Colonic mucosa (tissue), 4 donors: ENCODE results near the gene YIF1A. TPM values are rescaled to one million over a fixed set of nuclear protein-coding genes. Genes with fewer than 3 reads are reported as not detected.

Experiments
- DNase-seq: peaks from one replicate; pipeline ENCODE4 v3.0.0-alpha.2; 2020
- H3K27ac ChIP-seq: fragments of 200-600 bp; one replicate; pipeline ENCODE4 v1.8.0; 2021
- H3K27me3 ChIP-seq: fragments of 200-600 bp; one replicate; pipeline ENCODE4 v1.8.0; 2021
- H3K36me3 ChIP-seq: fragments of 200-600 bp; one replicate; pipeline ENCODE4 v1.8.0; 2021
- H3K4me1 ChIP-seq: fragments of 200-600 bp; one replicate; pipeline ENCODE4 v1.8.0; 2021; ENCODE audit warnings: mild to moderate bottlenecking
- H3K4me3 ChIP-seq: fragments of 200-600 bp; one replicate; pipeline ENCODE4 v1.8.0; 2021
- H3K9ac ChIP-seq, 2 donors: one replicate each; pipeline ENCODE4 v1.7.0; 2013; ENCODE audit warnings: control low read depth in 2 of 2, low read depth in 2 of 2, low read length in 2 of 2
- H3K9me3 ChIP-seq: fragments of 200-600 bp; one replicate; pipeline ENCODE4 v1.8.0; 2021
- intact Hi-C: fragments of 100-400 bp; cut with DNase I; formaldehyde crosslinking; loops from one replicate; pipeline ENCODE4 v1.14.1; 2022
- total RNA-seq, 2 donors: library from RNA; stranded (reverse); fragmentation: NEBNext Ultra II Directional in 1 of 2; extraction: Animal tissue kit (Norgen Biotek cat#: 25700) in 1 of 2; gene quantifications; one replicate each; pipeline ENCODE4 v1.2.1, GENCODE V29; 2021
- TF ChIP-seq, protein P1 (sequence below): fragments of 200-600 bp; IDR thresholded peaks from one replicate; pipeline ENCODE4 v1.8.0; 2022; ENCODE audit warnings: antibody characterized with exemption, mild to moderate bottlenecking
- donor health status: healthy.
- donor health status: DM: no; HTN: no; CAD: no.
- donor health status: DM: no; HTN: no; CAD: no.

The YIF1A gene
- total RNA-seq, 2 donors from 2014 or later, result 87.4 to 159 TPM

DNA sequence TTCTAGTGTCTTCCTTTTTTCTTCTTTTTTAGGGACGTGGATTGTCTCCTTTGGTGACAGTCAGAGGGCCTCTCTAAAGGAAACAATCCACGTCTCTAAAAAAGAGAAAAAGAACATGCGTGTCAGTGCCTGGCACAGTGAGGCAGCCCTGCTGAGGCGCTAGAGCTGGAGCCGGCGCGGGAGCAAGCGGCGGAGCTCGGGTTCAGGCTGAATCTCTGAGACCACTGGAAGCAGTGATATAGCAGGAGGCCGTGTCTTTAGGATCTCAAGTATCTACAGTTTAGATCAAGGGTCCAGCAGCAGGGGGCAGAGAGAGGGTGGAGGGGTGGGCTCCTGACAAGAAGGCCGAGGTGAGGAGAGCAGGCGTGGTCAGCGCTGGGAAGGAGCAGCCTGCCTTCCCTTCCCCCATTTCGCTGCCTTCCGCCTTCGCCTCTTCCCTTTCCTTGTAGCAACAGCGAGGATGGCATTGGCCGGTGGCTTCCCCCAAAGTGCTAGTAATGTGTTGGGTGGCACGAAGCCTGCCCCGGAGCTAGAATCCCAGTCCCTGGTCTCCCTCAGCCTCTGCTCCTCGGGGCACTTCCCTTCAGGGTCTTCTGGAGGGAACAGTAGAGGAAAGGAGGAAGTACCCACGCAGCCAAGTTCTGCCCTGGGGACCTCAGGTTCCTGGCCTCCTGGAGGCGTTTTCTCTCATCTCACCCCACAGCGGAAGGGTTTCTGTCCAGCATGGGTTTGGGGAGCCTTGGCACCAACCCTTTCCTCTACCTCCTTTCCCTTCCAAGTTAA lies 48.8 kb downstream of the YIF1A start:
- Histone ChIP-seq H3K9ac (no peak overlapping the region), H3K36me3 (no peaks in the 10 kb centered on the region), H3K4me3 (no peak overlapping the region), H3K4me1 (no peaks in the 10 kb centered on the region), H3K27me3 (no peaks in the 10 kb centered on the region), H3K27ac (no peak overlapping the region), H3K9me3 (no peaks in the 10 kb centered on the region)
- no peak for DNase-seq
- TF ChIP-seq, protein P1, sequence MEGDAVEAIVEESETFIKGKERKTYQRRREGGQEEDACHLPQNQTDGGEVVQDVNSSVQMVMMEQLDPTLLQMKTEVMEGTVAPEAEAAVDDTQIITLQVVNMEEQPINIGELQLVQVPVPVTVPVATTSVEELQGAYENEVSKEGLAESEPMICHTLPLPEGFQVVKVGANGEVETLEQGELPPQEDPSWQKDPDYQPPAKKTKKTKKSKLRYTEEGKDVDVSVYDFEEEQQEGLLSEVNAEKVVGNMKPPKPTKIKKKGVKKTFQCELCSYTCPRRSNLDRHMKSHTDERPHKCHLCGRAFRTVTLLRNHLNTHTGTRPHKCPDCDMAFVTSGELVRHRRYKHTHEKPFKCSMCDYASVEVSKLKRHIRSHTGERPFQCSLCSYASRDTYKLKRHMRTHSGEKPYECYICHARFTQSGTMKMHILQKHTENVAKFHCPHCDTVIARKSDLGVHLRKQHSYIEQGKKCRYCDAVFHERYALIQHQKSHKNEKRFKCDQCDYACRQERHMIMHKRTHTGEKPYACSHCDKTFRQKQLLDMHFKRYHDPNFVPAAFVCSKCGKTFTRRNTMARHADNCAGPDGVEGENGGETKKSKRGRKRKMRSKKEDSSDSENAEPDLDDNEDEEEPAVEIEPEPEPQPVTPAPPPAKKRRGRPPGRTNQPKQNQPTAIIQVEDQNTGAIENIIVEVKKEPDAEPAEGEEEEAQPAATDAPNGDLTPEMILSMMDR, result no peak
- intact Hi-C loops, result no loop called here

DNA sequence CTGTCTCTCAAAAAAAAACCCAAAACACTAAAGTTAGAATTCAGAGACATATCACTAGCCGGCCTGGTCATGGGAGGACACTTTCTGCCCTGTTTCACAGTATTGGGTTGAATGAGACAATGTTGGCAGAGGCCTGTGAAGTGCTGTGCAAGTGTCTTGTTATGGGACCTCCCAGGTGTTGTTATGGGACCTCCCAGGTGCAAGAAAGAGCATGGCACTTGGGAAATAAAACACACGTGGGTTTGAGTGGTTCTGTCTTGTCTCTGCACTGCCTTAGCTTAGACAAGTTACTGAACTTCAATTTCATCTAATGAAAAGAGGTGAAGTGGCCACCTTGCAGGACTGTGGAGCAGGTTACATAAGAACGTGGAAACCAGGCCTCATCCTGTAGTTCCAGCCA lies 49.4 kb downstream of the YIF1A start:
- no peak overlapping the region for H3K9ac ChIP-seq
- no peaks in the 10 kb centered on the region for H3K36me3 ChIP-seq
- DNase-seq, result no peak
- TF ChIP-seq, protein P1, result no peak
- no peaks in the 10 kb centered on the region for H3K4me1 ChIP-seq
- no peaks in the 10 kb centered on the region for H3K27me3 ChIP-seq
- intact Hi-C loops, result no loop called here
- H3K9me3 ChIP-seq, result no peaks in the 10 kb centered on the region
- H3K4me3 ChIP-seq, result no peak overlapping the region
- no peak overlapping the region for H3K27ac ChIP-seq

DNA sequence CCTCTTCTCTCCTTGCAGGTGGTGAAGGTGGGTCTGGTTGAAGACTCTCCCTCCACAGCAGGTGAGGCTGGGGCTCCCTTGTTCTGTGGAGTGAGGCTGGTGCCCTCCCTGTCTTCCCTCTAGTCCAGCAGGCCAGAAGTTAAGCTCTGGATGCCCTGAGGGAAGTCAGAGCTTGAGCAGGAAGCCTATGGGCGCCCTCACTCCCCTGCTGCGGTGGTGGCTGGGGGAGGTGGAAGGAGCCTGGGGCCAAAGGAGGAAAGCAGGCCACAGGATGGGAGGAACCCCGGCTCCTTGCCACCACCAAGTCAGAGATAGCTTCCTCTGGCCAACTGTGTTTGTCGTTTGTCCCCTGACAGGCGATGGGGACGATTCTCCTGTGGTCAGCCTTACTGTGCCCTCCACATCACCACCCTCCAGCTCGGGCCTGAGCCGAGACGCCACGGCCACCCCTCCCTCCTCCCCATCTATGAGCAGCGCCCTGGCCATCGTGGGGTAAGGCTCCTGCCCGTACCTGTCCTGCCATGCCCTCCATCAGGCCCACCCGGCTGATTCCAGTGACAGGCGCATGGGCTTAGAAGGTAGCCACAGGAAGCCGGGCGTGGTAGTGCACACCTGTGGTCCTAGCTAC lies 50.0 kb downstream of the YIF1A start:
- DNase-seq, result no peak
- no peaks in the 10 kb centered on the region for H3K4me1 ChIP-seq
- H3K9ac ChIP-seq, result no peak overlapping the region
- H3K4me3 ChIP-seq, result no peak overlapping the region
- H3K9me3 ChIP-seq, result no peaks in the 10 kb centered on the region
- intact Hi-C loops, result no loop called here
- no peaks in the 10 kb centered on the region for H3K36me3 ChIP-seq
- no peaks in the 10 kb centered on the region for H3K27me3 ChIP-seq
- TF ChIP-seq, protein P1, result no peak
- no peak overlapping the region for H3K27ac ChIP-seq

DNA sequence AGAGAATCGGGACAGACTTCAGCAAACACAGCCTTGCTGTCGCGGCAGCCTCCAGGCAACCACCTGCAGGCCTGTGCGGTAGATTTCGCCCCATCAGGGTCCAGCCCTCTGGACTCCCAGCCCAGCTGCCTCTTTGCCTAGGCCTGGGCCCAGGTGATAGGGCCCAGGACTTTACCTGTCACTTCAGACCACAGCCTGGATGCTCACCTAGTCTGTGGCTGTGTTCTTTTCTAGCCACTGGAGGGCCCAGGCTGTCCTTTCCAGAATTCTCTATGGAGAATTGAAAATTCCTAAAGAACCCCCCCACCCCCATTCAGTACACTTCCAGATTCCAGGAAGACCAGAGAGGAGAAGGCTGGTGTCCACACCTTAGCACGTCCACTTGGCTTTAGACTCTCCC lies 51.1 kb downstream of the YIF1A start:
- no peak overlapping the region for H3K27ac ChIP-seq
- intact Hi-C loops, result no loop called here
- TF ChIP-seq, protein P1, result no peak
- no peaks in the 10 kb centered on the region for H3K27me3 ChIP-seq
- no peaks in the 10 kb centered on the region for H3K9me3 ChIP-seq
- no peak for DNase-seq
- H3K4me1 ChIP-seq, result no peaks in the 10 kb centered on the region
- H3K9ac ChIP-seq, result no peak overlapping the region
- no peaks in the 10 kb centered on the region for H3K36me3 ChIP-seq
- no peak overlapping the region for H3K4me3 ChIP-seq

DNA sequence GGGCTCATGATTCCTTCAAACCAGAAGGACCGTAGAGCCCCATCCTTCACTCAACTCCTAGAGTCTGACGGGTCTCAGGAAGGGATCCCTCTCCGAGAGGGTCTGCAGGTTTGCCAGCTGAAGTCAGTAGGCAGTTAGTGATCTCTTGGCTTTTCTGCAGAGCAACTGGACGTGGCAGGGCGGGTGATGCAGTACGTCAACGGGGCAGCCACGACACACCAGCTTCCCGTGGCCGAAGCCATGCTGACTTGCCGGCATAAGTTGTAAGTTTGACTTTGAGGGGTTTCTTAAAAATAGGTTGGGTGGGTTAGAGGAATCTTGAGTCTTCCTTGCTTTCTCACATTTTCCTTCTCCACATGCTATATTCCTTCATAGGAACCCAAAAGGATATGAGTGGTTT lies 53.8 kb downstream of the YIF1A start:
- Histone ChIP-seq H3K27ac (no peak overlapping the region), H3K27me3 (no peaks in the 10 kb centered on the region), H3K4me1 (no peaks in the 10 kb centered on the region), H3K9ac (no peak overlapping the region), H3K36me3 (no peaks in the 10 kb centered on the region), H3K9me3 (no peaks in the 10 kb centered on the region), H3K4me3 (no peak overlapping the region)
- TF ChIP-seq, protein P1, result no peak
- intact Hi-C loops, result no loop called here
- no peak for DNase-seq

Other genes with a start within 250 kb of the YIF1A start
- not detected for gene GAL3ST3, start 240.0 kb downstream of the YIF1A start, total RNA-seq
- 100 to 1,000 TPM; 139 to 196 TPM for gene SF3B2, start 236.8 kb downstream of the YIF1A start, total RNA-seq
- 10 to 100 TPM; 10.1 to 20.9 TPM for gene PACS1, start 218.9 kb downstream of the YIF1A start, total RNA-seq
- gene KLC2, start 31.4 kb downstream of the YIF1A start, total RNA-seq, result 10 to 100 TPM; 19.9 to 35.7 TPM
- 100 to 1,000 TPM; 212 to 243 TPM for gene RAB1B, start 20.5 kb downstream of the YIF1A start, total RNA-seq
- under 1 TPM; 0.58 to 0.67 TPM for gene CNIH2, start 11.0 kb downstream of the YIF1A start, total RNA-seq
- under 1 TPM; 0.37 to 0.47 TPM for gene TMEM151A, start 2.8 kb upstream of the YIF1A start, total RNA-seq
- gene CD248, start 27.9 kb upstream of the YIF1A start, total RNA-seq, result 1 to 10 TPM; 4.9 to 8.8 TPM
- 10 to 100 TPM; 11.6 to 20.0 TPM for gene RIN1, start 47.3 kb upstream of the YIF1A start, total RNA-seq
- 10 to 100 TPM; 31.1 to 64.6 TPM for gene BRMS1, start 56.0 kb upstream of the YIF1A start, total RNA-seq
- 10 to 100 TPM; 14.2 to 20.2 TPM for gene B4GAT1, start 58.5 kb upstream of the YIF1A start, total RNA-seq
- 10 to 100 TPM; 20.2 to 28.3 TPM for gene SLC29A2, start 82.6 kb upstream of the YIF1A start, total RNA-seq
- gene NPAS4, start 131.9 kb upstream of the YIF1A start, total RNA-seq, result under 1 TPM; 0.17 to 0.37 TPM
- 100 to 1,000 TPM in 1 of 2 donors, 10 to 100 TPM in 1; 55.6 to 122 TPM for gene MRPL11, start 149.7 kb upstream of the YIF1A start, total RNA-seq
- 1 to 10 TPM; 3.8 to 3.9 TPM for gene PELI3, start 177.8 kb upstream of the YIF1A start, total RNA-seq
- 100 to 1,000 TPM in 1 of 2 donors, 10 to 100 TPM in 1; 70.3 to 124 TPM for gene DPP3, start 191.3 kb upstream of the YIF1A start, total RNA-seq
- gene BBS1, start 221.5 kb upstream of the YIF1A start, total RNA-seq, result 10 to 100 TPM; 16.8 to 25.8 TPM